Stimulated activated CD8-positive, alpha-beta memory T cell treated with anti-CD3 and anti-CD28 coated beads, Interleukin-7, amount 100 ng/mL, for 1 hour (primary cell): ENCODE measurements around the gene GPER1.
"Not testable (repeated sequence)": the region's sequence is repeated elsewhere in the genome, so short reads cannot be mapped to it uniquely, and the experiment has no call there.

Source experiments
- DNase-seq, 2 donors: peaks; one replicate each; pipeline ENCODE4 v3.0.0-alpha.2; 2020; ENCODE audit warnings: low read depth in 2 of 2

GPER1 gene

DNA sequence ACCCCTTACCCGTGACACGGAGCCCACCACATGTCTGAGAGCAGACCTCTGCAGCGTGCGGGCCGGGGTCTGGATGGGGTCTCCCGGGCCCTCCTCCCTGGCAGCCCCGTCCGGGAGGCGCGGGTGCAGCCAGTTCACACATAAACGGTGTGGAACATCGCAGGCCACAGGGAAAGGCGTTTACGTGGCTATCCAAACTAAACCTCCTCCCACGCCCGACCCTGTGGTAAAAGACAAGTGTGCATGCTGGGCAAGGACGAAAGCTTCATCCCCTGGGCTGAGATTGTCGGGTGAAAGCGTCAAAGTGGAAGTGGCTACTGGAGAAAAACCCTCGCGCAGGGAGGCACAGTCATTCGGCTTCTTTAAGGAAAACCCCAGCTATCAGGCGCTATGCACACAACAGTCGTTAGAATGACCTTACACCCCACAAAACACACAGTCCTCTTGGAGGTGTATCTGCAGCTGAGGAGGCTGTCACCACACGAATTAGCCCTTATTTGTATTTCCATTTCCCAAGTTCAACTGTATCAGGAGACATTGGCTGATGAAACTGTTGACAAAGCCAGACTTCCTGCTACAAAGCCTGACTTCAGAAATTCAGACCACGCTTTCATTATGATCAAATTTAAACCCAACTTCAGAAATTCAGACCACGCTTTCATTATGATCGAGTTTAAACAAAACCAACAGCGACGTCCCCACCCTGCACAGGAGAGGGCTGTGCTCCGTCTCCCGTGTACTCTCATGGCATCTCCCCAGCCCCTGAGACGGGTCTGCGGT, 15.3 kb downstream of the GPER1 start:
- DNase-seq = no peak

- no peak for DNase-seq
These were observed 16.0 kb downstream of the GPER1 start for GRCh38 chr7:1103789-1104515.

GRCh38 chr7:1104516-1105179, 16.7 kb downstream of the GPER1 start:
- DNase-seq = no peak

DNA sequence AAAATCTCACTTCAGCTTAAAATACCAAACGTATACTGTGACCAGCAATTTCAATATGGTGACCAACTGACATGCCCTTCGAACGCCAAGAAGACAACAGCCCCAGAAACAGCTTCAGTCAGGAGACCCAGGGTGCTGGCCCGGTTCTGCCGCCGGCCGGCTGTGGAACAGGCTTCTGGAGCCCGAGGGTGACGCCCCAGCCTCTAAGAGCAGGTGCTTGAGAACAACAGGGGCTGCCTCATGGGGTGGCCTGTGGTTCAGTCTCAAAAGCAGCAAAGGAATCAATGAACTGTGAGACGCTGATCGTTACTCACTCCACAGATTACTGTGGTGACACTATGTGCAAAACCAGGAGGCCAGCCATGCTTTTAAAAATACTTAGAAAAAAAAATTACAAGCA, 17.3 kb downstream of the GPER1 start:
- DNase-seq = no peak

DNA sequence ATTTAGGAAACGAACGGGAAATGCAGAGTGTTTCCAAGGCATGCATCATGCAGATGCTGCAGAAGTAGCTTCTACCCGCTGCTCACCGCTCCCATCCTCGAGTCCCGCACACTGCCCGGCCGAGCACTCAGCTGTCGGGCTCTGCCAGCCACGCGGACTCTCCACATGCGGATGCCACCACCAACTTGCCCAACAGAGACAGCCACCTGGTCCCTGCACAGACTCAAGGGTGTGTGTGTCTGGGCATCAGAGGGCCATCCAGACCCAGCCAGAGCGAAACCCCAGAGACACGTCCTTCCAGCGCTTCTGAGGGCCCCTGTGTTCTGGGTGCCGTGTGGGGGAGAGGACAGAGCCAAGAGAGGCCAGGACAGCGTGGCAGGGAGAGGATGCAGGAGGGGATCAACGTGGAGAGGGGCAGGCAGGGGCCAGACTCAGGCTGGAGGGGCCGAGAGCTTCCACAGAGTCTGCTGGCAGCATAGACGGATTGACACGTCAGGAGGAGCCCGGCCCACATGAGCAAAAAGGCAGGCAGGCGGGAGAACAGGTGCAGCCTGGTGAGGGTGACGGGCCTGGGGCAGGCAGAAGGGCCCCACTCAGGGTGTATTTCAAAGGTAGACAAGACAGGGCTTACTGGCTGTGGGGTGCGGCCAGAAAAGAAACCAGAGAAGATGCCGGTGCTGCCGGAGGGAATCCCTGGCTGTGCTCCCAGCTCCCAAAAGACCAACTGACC, 18.3 kb downstream of the GPER1 start:
- DNase-seq = no peak

DNA sequence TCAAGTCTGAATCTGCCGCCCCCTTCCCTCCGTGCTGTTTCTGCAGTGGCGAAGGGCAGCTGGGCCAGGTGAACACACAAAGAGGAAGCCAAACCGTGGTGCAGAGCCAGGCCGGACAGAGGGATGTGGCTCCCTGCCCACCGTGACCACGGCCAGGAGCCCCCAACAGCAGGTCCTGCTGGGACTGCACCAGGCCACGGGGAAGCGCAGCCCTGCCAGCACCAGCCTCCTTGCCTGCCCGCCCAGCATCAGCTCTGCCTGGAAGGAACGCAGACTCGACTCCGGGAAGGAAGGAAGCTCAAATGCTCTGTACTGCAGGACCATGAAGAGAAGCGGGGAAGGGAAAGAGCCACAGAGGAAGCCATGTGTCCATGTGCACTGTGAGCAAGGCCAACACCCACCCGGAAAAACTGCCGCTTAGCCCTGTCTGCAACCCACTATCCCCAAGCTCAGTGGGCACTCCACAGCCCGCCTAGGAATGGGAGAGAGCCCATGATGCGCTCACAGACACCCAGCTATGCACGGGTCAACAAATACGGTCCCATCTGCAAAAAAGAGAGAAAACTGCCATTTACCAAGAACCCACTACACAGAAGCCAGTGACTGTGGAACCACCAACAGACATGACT, 19.0 kb downstream of the GPER1 start:
- no peak for DNase-seq

DNA sequence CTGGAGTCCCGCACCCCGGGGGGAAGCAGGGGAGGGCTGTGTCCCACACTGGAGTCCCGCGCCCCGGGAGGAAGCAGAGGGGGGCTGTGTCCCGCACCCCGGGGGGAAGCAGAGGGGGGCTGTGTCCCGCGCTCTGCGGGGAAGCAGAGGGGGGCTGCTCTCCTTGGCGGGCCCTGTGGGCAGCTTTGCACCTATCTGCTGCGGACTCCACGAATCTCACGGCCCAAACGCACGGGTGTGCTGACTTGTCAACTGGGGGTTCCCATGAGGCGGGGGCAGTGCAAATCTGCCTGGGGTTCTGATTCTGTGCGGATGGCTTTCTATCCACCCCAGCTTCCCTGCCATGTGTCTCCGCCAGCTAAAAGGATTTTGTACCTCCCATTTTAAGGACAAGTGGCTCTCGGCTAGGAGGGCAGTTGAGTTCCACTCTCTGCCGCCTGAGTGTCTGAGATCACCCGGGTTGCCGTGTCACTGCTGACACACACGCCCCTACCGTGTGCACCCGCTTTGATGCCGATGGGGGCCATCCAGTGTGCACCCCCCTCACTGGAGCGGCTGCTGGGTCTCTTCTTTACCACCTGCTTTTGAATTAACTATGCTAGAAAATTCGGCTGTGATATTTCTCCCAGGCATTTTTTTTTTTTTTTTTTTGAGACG, 20.5 kb downstream of the GPER1 start:
- DNase-seq = no peak

DNA sequence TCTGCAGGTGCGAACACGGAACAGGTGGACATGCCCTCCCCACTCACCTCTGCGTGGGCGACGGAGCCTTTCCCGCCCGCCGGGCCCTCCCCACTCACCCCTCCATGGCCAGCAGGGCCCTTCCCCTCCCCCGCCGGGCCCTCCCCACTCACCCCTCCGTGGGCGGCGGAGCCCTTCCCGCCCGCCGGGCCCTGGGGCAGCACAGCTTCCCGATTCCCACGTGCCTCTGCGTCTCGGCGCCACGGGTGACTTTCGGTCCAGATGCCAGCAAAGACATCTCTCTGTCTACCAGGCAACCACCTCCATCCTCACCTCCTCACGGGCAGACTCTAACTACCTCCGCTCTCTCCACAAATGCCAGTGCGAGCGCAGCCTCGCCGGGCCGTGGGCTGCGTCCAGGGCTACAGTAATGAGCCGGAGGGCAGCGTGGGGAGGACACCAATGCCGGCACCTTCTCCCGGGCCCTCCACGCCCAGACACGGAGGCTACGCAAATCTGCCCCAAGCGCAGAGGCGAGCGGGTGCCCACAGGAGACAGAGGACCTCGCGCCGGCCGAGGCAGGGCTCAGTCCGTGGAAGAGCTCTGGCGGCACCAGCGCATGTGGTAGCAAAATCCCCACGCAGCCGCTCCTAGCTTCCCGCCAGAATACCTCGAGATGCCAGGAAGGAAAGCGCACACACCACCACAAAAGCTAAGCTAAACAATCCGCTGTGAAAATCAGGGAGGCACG, 21.8 kb downstream of the GPER1 start:
- no peak for DNase-seq

- no peak for DNase-seq
These were observed 22.4 kb downstream of the GPER1 start for GRCh38 chr7:1110358-1110757.

GRCh38 chr7:1111156-1111555, 23.2 kb downstream of the GPER1 start:
- DNase-seq = no peak

- no peak for DNase-seq
These were observed 24.2 kb downstream of the GPER1 start for GRCh38 chr7:1112109-1112508.

DNA sequence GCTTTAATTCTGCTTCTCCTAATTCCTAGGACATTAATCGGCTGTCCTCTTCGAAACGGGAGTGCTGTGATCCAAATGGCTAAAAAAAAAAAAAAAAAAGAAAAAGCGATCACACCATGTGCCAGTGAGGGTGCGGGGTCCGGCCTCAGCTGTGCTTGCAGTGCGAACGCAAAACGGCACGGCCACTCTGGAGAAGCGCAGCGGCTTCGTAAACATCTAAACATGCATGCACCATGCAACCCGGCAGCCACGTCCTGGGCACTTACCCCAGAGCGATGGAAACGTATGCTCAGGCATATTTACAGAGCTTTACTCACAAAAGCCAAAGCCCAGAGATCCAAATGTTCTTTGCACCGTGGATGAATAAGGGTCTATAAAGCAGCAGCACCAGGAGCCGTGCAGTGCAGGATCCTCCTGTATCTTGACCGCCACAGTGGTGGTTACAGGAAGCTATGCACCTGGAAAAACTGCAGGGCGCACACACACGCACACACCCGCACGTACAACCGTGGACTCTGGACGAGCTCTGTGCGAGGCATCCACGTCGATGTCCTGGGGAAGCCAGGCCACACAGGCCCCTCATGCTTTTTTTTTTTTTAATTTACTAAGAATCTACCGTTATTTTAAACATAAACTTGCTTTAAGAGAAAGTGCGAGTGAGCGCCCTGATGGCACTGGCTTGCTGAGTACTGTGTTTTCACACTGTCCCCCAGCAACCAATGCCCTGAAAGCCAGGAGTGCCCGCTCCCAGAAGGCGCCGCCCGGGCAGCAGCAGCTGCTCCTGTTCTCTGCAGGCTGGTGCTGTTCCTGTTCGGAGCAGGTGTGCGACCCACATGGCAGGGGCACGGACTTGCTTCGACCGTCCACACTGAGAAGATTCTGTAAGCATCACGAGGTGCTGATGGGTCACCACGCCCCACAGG, 25.0 kb downstream of the GPER1 start:
- no peak for DNase-seq

DNA sequence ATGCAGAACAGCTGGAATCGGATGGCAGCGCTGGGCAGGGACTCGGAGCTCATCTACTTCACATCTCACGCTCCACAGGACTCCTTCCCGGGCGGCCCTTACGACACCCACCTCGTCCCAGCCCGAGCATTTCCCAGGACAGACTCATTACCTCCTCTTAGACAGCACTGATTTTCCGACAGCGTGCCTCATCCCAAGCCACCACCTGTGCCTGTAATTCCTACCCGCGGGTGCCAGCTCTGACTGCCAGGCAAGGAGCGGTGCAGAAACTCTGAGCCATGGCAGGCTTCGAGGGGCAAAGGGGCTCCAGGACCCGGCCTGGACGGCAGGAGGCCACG, 25.6 kb downstream of the GPER1 start:
- DNase-seq = no peak

- no peak for DNase-seq
These were observed 26.2 kb downstream of the GPER1 start for GRCh38 chr7:1114088-1114487.

- DNase-seq = no peak
These were observed 26.6 kb downstream of the GPER1 start for GRCh38 chr7:1114505-1114904.

DNA sequence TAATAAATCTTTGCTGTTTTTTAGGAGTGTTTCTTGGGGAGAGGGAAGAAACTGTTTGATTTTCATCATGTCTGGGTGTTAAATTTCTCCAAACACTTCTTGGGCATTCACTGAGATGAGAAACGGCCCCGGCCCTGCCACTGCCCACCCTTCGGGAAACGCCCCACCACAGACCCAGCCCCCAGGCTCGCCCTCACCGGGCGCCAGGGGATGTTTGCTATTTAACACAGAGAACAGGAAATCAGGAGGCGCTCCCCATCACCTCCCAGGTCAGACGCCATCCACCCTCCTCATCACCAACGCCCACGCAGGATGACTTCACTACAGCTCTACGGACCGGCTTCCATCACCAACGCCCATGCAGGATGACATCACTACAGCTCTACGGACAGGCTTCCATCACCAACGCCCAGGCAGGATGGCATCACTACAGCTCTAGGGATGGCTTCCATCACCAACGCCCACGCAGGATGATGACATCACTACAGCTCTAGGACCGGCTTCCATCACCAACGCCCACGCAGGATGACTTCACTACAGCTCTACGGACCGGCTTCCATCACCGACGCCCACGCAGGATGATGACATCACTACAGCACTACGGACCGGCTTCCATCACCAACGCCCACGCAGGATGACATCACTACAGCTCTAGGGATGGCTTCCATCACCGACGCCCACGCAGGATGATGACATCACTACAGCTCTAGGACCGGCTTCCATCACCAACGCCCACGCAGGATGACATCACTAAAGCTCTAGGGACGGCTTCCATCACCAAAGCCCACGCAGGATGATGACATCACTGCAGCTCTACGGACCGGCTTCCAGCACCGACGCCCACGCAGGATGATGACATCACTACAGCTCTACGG, 27.5 kb downstream of the GPER1 start:
- DNase-seq = not testable (repeated sequence)

- DNase-seq = not testable (repeated sequence)
These were observed 28.6 kb downstream of the GPER1 start for GRCh38 chr7:1116383-1117008.

- no peak for DNase-seq
These were observed 29.5 kb downstream of the GPER1 start for GRCh38 chr7:1117321-1117928.
